Measurements from ENCODE around the gene AGPAT3. TPM values are rescaled to one million over a fixed set of nuclear protein-coding genes. Genes with fewer than 3 reads are reported as not detected.
A peak's percentile ranks its signal among the peaks of the same experiment; 100 is the strongest.

AGPAT3 gene, protein sequence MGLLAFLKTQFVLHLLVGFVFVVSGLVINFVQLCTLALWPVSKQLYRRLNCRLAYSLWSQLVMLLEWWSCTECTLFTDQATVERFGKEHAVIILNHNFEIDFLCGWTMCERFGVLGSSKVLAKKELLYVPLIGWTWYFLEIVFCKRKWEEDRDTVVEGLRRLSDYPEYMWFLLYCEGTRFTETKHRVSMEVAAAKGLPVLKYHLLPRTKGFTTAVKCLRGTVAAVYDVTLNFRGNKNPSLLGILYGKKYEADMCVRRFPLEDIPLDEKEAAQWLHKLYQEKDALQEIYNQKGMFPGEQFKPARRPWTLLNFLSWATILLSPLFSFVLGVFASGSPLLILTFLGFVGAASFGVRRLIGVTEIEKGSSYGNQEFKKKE
- 28.8 and 44.9 TPM in 2 replicates for total RNA-seq
- polyA plus RNA-seq, result 29.4 and 39.0 TPM in 2 replicates
- 42.0 and 55.7 TPM in 2 replicates for polyA plus RNA-seq (2012)
- 58.7 and 118 TPM in 2 replicates for polyA minus RNA-seq (ENCODE audit: low replicate concordance)

GRCh38 chr21:43864962-43865539 lies at the start of gene AGPAT3:
Gene AGPAT3, plus strand, starts transcription at chr21:43865223. Its CDS starts 94,459 bp downstream, at chr21:43959682.
- Histone ChIP-seq H3K27me3 (ENCODE audit: control insufficient read depth, insufficient read depth, low read length) (no peaks in the 10 kb centered on the region), H3K9ac (ENCODE audit: insufficient read depth, low read length) (peak within 1 kb of the TSS; percentile 73), H3K36me3 (ENCODE audit: control insufficient read depth, insufficient read depth, low read length) (peaks cover 3% of the 10 kb centered on the region), H3K4me2 (ENCODE audit: extremely low read depth, insufficient read depth, low read length) (peak within 1 kb of the TSS; percentile 90), H3K4me3 (replicated peaks in 1 of 4; ENCODE audit: control extremely low read depth in 1 of 4, insufficient read depth in 1 of 4, low read depth in 3 of 4, low read length in 4 of 4) (peak within 1 kb of the TSS; percentile 37 to 80 (median 64)), H3K9me3 (ENCODE audit: control insufficient read depth, insufficient read depth, low read depth, low read length) (no peaks in the 10 kb centered on the region), H3K79me2 (ENCODE audit: control insufficient read depth, insufficient read depth, low read length) (peaks cover 34% of the 10 kb centered on the region), H3K4me1 (ENCODE audit: control insufficient read depth, extremely low read depth, insufficient read depth, low read length) (no peaks in the 10 kb centered on the region), H3K27ac (ENCODE audit: insufficient read depth, low read length) (peak within 1 kb of the TSS; percentile 69), H4K20me1 (ENCODE audit: control insufficient read depth, extremely low read depth, insufficient read depth, low read length) (no peaks in the 10 kb centered on the region), H2AFZ (ENCODE audit: low read length) (no peak within 1 kb of the TSS)
- TF ChIP-seq, protein P1, sequence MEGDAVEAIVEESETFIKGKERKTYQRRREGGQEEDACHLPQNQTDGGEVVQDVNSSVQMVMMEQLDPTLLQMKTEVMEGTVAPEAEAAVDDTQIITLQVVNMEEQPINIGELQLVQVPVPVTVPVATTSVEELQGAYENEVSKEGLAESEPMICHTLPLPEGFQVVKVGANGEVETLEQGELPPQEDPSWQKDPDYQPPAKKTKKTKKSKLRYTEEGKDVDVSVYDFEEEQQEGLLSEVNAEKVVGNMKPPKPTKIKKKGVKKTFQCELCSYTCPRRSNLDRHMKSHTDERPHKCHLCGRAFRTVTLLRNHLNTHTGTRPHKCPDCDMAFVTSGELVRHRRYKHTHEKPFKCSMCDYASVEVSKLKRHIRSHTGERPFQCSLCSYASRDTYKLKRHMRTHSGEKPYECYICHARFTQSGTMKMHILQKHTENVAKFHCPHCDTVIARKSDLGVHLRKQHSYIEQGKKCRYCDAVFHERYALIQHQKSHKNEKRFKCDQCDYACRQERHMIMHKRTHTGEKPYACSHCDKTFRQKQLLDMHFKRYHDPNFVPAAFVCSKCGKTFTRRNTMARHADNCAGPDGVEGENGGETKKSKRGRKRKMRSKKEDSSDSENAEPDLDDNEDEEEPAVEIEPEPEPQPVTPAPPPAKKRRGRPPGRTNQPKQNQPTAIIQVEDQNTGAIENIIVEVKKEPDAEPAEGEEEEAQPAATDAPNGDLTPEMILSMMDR (conservative IDR thresholded peaks at IDR 0.05 in 1 of 2, IDR thresholded peaks at IDR 0.05 in 1 of 2; ENCODE audit: low read depth in 1 of 2, low read length in 2 of 2), result no peak
- TF ChIP-seq EZH2 (IDR thresholded peaks at IDR 0.05; ENCODE audit: low read length, missing control alignments), result no peak
- DNase-seq (ENCODE audit: low read depth in 2 of 2), result peak in 1 of 2 donors; percentile 10

DNA sequence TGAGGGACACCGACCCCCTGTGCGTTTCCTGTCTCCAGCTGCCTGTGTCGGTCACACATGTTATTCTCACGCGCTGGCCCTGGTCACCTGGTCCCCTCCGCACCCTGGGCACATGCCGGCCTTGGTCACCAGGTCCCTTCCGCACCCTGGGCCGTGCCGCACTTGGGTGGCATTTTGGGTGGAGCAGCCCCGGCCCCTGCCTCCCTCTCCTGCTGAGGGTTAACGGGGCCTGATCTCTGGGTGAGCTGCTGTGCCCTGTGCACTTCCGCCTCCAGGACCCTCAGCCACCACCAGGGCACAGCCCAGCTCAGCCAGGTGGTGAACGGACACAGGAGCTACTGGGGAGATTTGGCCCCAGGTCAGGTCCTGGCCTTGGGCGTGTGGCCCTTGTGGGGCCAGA lies 49.0 kb upstream of the AGPAT3 start:
- Histone ChIP-seq H4K20me1 (ENCODE audit: control insufficient read depth, extremely low read depth, insufficient read depth, low read length) (no peaks in the 10 kb centered on the region), H3K36me3 (ENCODE audit: control insufficient read depth, insufficient read depth, low read length) (no peaks in the 10 kb centered on the region), H3K27me3 (ENCODE audit: control insufficient read depth, insufficient read depth, low read length) (no peaks in the 10 kb centered on the region), H3K4me3 (replicated peaks in 1 of 4; ENCODE audit: control extremely low read depth in 1 of 4, insufficient read depth in 1 of 4, low read depth in 3 of 4, low read length in 4 of 4) (no peak overlapping the region), H2AFZ (ENCODE audit: low read length) (no peak overlapping the region), H3K79me2 (ENCODE audit: control insufficient read depth, insufficient read depth, low read length) (no peaks in the 10 kb centered on the region), H3K9ac (ENCODE audit: insufficient read depth, low read length) (no peak overlapping the region), H3K4me1 (ENCODE audit: control insufficient read depth, extremely low read depth, insufficient read depth, low read length) (peaks cover 3% of the 10 kb centered on the region), H3K4me2 (ENCODE audit: extremely low read depth, insufficient read depth, low read length) (no peak overlapping the region), H3K9me3 (ENCODE audit: control insufficient read depth, insufficient read depth, low read depth, low read length) (no peaks in the 10 kb centered on the region), H3K27ac (ENCODE audit: insufficient read depth, low read length) (no peak overlapping the region)
- no peak for TF ChIP-seq EZH2 (IDR thresholded peaks at IDR 0.05; ENCODE audit: low read length, missing control alignments)
- TF ChIP-seq, protein P1 (conservative IDR thresholded peaks at IDR 0.05 in 1 of 2, IDR thresholded peaks at IDR 0.05 in 1 of 2; ENCODE audit: low read depth in 1 of 2, low read length in 2 of 2), result no peak
- no peak for DNase-seq (ENCODE audit: low read depth in 2 of 2)

- Histone ChIP-seq H3K9ac (ENCODE audit: insufficient read depth, low read length) (no peak overlapping the region), H3K4me2 (ENCODE audit: extremely low read depth, insufficient read depth, low read length) (no peak overlapping the region), H3K4me3 (replicated peaks in 1 of 4; ENCODE audit: control extremely low read depth in 1 of 4, insufficient read depth in 1 of 4, low read depth in 3 of 4, low read length in 4 of 4) (no peak overlapping the region), H3K79me2 (ENCODE audit: control insufficient read depth, insufficient read depth, low read length) (no peaks in the 10 kb centered on the region), H2AFZ (ENCODE audit: low read length) (no peak overlapping the region), H3K27ac (ENCODE audit: insufficient read depth, low read length) (no peak overlapping the region), H3K27me3 (ENCODE audit: control insufficient read depth, insufficient read depth, low read length) (no peaks in the 10 kb centered on the region), H4K20me1 (ENCODE audit: control insufficient read depth, extremely low read depth, insufficient read depth, low read length) (no peaks in the 10 kb centered on the region), H3K36me3 (ENCODE audit: control insufficient read depth, insufficient read depth, low read length) (no peaks in the 10 kb centered on the region), H3K9me3 (ENCODE audit: control insufficient read depth, insufficient read depth, low read depth, low read length) (no peaks in the 10 kb centered on the region), H3K4me1 (ENCODE audit: control insufficient read depth, extremely low read depth, insufficient read depth, low read length) (peaks cover 2% of the 10 kb centered on the region)
- no peak for TF ChIP-seq EZH2 (IDR thresholded peaks at IDR 0.05; ENCODE audit: low read length, missing control alignments)
- TF ChIP-seq, protein P1 (conservative IDR thresholded peaks at IDR 0.05 in 1 of 2, IDR thresholded peaks at IDR 0.05 in 1 of 2; ENCODE audit: low read depth in 1 of 2, low read length in 2 of 2), result no peak
- no peak for DNase-seq (ENCODE audit: low read depth in 2 of 2)
Observed at GRCh38 chr21:43816611-43817071, 48.4 kb upstream of the AGPAT3 start.
